Panc1 (cell line): ENCODE measurements around the gene RNF20.

Experiments used
- POLR2AphosphoS5 ChIP-seq: IDR thresholded peaks from 2 replicates; pipeline ENCODE4 v1.6.1; 2012; ENCODE audit warnings: mild to moderate bottlenecking, low read depth, low read length, moderate library complexity
- SIN3A ChIP-seq: IDR thresholded peaks from 2 replicates; pipeline ENCODE4 v1.6.1; 2012; ENCODE audit warnings: low read depth, mild to moderate bottlenecking, low read length, moderate library complexity, borderline replicate concordance; ENCODE audit not compliant: insufficient read depth
- TCF7L2 ChIP-seq: IDR thresholded peaks from 2 replicates; pipeline ENCODE4 v1.6.1; 2011; ENCODE audit warnings: mild to moderate bottlenecking, low read depth, low read length, inconsistent platforms
- TF ChIP-seq, protein P1 (sequence below): fragments of 450-650 bp; IDR thresholded peaks from 2 replicates; pipeline ENCODE4 v1.5.1; 2017; ENCODE audit warnings: mild to moderate bottlenecking

GRCh38 chr9:101527066-101527465 lies 6.6 kb upstream of the RNF20 start:
- TF ChIP-seq SIN3A (no peak), TCF7L2 (no peak), POLR2AphosphoS5 (no peak)
- TF ChIP-seq, protein P1, sequence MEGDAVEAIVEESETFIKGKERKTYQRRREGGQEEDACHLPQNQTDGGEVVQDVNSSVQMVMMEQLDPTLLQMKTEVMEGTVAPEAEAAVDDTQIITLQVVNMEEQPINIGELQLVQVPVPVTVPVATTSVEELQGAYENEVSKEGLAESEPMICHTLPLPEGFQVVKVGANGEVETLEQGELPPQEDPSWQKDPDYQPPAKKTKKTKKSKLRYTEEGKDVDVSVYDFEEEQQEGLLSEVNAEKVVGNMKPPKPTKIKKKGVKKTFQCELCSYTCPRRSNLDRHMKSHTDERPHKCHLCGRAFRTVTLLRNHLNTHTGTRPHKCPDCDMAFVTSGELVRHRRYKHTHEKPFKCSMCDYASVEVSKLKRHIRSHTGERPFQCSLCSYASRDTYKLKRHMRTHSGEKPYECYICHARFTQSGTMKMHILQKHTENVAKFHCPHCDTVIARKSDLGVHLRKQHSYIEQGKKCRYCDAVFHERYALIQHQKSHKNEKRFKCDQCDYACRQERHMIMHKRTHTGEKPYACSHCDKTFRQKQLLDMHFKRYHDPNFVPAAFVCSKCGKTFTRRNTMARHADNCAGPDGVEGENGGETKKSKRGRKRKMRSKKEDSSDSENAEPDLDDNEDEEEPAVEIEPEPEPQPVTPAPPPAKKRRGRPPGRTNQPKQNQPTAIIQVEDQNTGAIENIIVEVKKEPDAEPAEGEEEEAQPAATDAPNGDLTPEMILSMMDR: no peak
